A673 (cell line): ENCODE measurements around the gene SHISAL2A.

Experiments
- EZH2 ChIP-seq: fragments of 200-600 bp; sonication (generic); IDR thresholded peaks from 2 replicates; pipeline ENCODE4 v1.6.1; 2017; ENCODE audit warnings: borderline replicate concordance, low read depth, mild to moderate bottlenecking, mixed read lengths, antibody characterized with exemption, low read length; ENCODE audit not compliant: poor library complexity, severe bottlenecking
- TF ChIP-seq, protein P1 (sequence below): fragments of 300-800, 200-600 bp; sonication (generic); conservative IDR thresholded peaks from 2 replicates; pipeline ENCODE4 v1.5.1; 2017; ENCODE audit warnings: low read depth, mild to moderate bottlenecking, antibody characterized with exemption, low read length, moderate library complexity, mixed read lengths

DNA sequence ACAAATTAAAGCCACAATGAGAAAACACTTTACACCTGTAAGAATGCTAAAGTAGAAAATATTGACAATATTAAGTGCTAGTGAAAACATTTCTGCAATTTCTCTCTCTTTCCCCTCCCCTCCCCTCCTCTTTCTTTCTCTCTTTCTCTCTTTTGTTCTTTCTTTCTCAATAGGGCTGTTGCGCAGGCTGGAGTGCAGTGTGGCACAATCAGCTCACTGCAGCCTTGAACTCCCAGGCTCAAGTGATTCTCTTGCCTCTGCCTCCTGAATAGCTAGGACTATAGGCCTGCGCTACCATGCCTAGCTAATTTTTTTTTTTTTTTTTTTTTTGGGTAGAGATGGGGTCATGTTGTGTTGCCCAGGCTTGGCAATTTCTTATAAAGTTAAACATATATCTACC, 5.9 kb upstream of the SHISAL2A start:
- TF ChIP-seq, protein P1, sequence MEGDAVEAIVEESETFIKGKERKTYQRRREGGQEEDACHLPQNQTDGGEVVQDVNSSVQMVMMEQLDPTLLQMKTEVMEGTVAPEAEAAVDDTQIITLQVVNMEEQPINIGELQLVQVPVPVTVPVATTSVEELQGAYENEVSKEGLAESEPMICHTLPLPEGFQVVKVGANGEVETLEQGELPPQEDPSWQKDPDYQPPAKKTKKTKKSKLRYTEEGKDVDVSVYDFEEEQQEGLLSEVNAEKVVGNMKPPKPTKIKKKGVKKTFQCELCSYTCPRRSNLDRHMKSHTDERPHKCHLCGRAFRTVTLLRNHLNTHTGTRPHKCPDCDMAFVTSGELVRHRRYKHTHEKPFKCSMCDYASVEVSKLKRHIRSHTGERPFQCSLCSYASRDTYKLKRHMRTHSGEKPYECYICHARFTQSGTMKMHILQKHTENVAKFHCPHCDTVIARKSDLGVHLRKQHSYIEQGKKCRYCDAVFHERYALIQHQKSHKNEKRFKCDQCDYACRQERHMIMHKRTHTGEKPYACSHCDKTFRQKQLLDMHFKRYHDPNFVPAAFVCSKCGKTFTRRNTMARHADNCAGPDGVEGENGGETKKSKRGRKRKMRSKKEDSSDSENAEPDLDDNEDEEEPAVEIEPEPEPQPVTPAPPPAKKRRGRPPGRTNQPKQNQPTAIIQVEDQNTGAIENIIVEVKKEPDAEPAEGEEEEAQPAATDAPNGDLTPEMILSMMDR: no peak
- TF ChIP-seq EZH2: no peak
